ENCODE results near the gene STH. TPM values are rescaled to one million over a fixed set of nuclear protein-coding genes. Genes with fewer than 3 reads are reported as not detected.

The STH gene
- total RNA-seq, 2 experiments from 2014 or later = not detected

DNA sequence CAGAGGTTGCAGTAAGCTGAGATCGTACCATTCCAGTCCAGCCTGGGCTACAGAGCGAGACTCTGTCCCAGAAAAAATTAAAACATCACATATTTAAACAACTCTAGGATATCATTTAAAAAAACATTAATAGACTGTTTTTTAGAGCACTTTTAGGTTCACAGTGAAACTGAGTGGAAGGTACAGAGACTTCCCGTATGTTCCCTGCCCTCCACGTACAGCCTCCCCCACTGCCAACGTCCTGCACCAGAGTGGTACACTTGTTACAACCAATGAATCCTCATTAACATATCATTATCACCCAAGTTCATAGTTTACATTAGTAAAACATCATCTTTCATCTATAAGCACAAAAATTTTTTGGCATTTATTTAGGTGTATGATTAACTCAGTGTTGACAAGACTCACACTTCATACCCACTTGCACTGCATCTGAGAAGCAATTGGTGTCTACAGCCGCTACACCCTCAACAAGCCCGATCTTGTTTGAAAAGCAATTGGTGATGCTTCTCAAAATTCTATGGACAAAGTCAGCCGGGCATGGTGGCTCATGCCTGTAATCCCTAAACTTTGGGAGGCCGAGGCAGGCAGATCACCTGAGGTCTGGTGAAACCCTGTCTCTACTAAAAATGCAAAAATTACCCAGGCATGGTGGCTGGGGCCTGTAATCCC lies 39.9 kb upstream of the STH start:
- Mint-ChIP-seq H3K27ac (no peak overlapping the region), H3K9me3 (ENCODE audit: insufficient read depth) (no peaks in the 10 kb centered on the region), H3K4me1 (ENCODE audit: low read depth) (no peaks in the 10 kb centered on the region), H3K36me3 (ENCODE audit: low read depth) (no peaks in the 10 kb centered on the region), H3K4me3 (no peak overlapping the region), H3K27me3 (ENCODE audit: low read depth) (peaks cover 5% of the 10 kb centered on the region)
- DNase-seq (no peak), ATAC-seq (no peak)
- POLR2A ChIA-PET = no interaction called here
- CTCF ChIA-PET = interaction anchor here (1.1 kb wide), 1 partner anchor 10 kb away, joined by 3 read pairs; no protein-coding TSS in a partner anchor

GRCh38 chr17:45960311-45960710 lies 38.7 kb upstream of the STH start:
- no peaks in the 10 kb centered on the region for H3K4me1 Mint-ChIP-seq (ENCODE audit: low read depth)
- peaks cover 5% of the 10 kb centered on the region for H3K27me3 Mint-ChIP-seq (ENCODE audit: low read depth)
- DNase-seq (no peak), ATAC-seq (no peak)
- CTCF ChIA-PET = interaction anchor here (0.6 kb wide), 1 partner anchor 222 kb away, joined by 3 read pairs; no protein-coding TSS in a partner anchor
- H3K36me3 Mint-ChIP-seq (ENCODE audit: low read depth) = no peaks in the 10 kb centered on the region
- no peak overlapping the region for H3K4me3 Mint-ChIP-seq
- no peaks in the 10 kb centered on the region for H3K9me3 Mint-ChIP-seq (ENCODE audit: insufficient read depth)
- POLR2A ChIA-PET = no interaction called here
- H3K27ac Mint-ChIP-seq = no peak overlapping the region

- POLR2A ChIA-PET = no interaction called here
- no peak overlapping the region for H3K4me3 Mint-ChIP-seq
- H3K27ac Mint-ChIP-seq = no peak overlapping the region
- CTCF ChIA-PET = interaction anchor here (1.0 kb wide), 1 partner anchor 12 kb away, joined by 5 read pairs; no protein-coding TSS in a partner anchor
- H3K27me3 Mint-ChIP-seq (ENCODE audit: low read depth) = peaks cover 8% of the 10 kb centered on the region
- no peak for ATAC-seq
- no peaks in the 10 kb centered on the region for H3K4me1 Mint-ChIP-seq (ENCODE audit: low read depth)
- no peaks in the 10 kb centered on the region for H3K36me3 Mint-ChIP-seq (ENCODE audit: low read depth)
- no peak for DNase-seq
- H3K9me3 Mint-ChIP-seq (ENCODE audit: insufficient read depth) = no peaks in the 10 kb centered on the region
These were observed 37.8 kb upstream of the STH start for GRCh38 chr17:45961206-45961605.

DNA sequence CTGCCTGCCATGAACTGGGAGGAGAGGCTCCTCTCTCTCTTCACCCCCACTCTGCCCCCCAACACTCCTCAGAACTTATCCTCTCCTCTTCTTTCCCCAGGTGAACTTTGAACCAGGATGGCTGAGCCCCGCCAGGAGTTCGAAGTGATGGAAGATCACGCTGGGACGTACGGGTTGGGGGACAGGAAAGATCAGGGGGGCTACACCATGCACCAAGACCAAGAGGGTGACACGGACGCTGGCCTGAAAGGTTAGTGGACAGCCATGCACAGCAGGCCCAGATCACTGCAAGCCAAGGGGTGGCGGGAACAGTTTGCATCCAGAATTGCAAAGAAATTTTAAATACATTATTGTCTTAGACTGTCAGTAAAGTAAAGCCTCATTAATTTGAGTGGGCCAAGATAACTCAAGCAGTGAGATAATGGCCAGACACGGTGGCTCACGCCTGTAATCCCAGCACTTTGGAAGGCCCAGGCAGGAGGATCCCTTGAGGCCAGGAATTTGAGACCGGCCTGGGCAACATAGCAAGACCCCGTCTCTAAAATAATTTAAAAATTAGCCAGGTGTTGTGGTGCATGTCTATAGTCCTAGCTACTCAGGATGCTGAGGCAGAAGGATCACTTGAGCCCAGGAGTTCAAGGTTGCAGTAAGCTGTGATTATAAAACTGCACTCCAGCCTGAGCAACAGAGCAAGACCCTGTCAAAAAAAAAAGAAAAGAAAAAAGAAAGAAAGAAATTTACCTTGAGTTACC lies 36.7 kb upstream of the STH start:
- Mint-ChIP-seq H3K4me1 (ENCODE audit: low read depth) (no peaks in the 10 kb centered on the region), H3K9me3 (ENCODE audit: insufficient read depth) (no peaks in the 10 kb centered on the region), H3K27me3 (ENCODE audit: low read depth) (peaks cover 13% of the 10 kb centered on the region), H3K4me3 (no peak overlapping the region), H3K27ac (no peak overlapping the region), H3K36me3 (ENCODE audit: low read depth) (no peaks in the 10 kb centered on the region)
- ChIA-PET CTCF (no interaction called here), POLR2A (no interaction called here)
- ATAC-seq (no peak), DNase-seq (no peak)

DNA sequence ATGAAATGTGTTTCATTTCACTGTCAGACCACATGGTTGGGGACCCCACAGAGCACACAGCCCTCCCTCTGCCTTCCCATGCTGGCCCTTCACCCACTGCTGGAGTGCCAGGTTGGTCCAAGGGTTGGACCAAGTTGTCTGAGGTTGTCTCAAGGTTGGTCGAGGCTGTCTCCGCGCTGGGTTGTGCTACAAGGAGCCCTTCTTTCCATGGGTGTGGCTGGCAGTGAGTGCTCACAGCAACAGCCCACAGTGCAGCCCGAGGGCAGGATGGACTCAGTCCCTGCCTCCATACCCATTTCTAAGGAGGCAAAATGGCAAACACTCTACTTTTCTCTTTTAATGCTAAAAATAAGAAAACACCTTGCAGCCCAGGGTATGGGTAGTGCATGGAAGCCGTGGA lies 35.8 kb upstream of the STH start:
- H3K27me3 Mint-ChIP-seq (ENCODE audit: low read depth) = peaks cover 20% of the 10 kb centered on the region
- H3K27ac Mint-ChIP-seq = no peak overlapping the region
- DNase-seq (no peak), ATAC-seq (no peak)
- no peak overlapping the region for H3K4me3 Mint-ChIP-seq
- H3K9me3 Mint-ChIP-seq (ENCODE audit: insufficient read depth) = no peaks in the 10 kb centered on the region
- ChIA-PET CTCF (no interaction called here), POLR2A (no interaction called here)
- H3K36me3 Mint-ChIP-seq (ENCODE audit: low read depth) = no peaks in the 10 kb centered on the region
- no peaks in the 10 kb centered on the region for H3K4me1 Mint-ChIP-seq (ENCODE audit: low read depth)

- ChIA-PET CTCF (no interaction called here), POLR2A (no interaction called here)
- Mint-ChIP-seq H3K4me1 (ENCODE audit: low read depth) (no peaks in the 10 kb centered on the region), H3K27me3 (ENCODE audit: low read depth) (peaks cover 20% of the 10 kb centered on the region), H3K27ac (no peak overlapping the region), H3K9me3 (ENCODE audit: insufficient read depth) (no peaks in the 10 kb centered on the region), H3K36me3 (ENCODE audit: low read depth) (no peaks in the 10 kb centered on the region), H3K4me3 (no peak overlapping the region)
- ATAC-seq = no peak
- no peak for DNase-seq
These were observed 35.2 kb upstream of the STH start for GRCh38 chr17:45963889-45964288.

DNA sequence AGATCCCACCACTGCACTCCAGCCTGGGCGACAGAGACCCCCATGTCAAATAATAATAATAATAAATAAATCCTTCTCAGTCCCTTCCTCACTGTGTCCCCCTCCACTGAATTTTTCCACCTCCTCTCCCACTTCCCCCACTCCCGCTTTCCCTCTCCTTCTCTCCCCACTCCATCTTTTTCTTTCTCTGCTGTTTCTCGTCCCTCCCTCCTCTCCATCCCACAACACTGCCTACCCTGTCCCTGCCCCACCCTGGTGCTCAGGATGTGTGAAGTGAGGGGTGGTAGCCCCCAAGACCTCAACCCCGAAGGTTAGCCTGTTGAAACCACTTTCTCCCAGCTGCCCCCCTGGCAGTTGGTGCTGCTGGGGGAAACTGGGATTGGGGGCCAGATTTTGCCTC lies 34.4 kb upstream of the STH start:
- CTCF ChIA-PET = no interaction called here
- ATAC-seq (no peak), DNase-seq (no peak)
- Mint-ChIP-seq H3K9me3 (ENCODE audit: insufficient read depth) (no peaks in the 10 kb centered on the region), H3K4me3 (no peak overlapping the region), H3K27me3 (ENCODE audit: low read depth) (peaks cover 19% of the 10 kb centered on the region), H3K27ac (no peak overlapping the region), H3K36me3 (ENCODE audit: low read depth) (no peaks in the 10 kb centered on the region), H3K4me1 (ENCODE audit: low read depth) (no peaks in the 10 kb centered on the region)
- POLR2A ChIA-PET = no interaction called here

- Mint-ChIP-seq H3K9me3 (ENCODE audit: insufficient read depth) (no peaks in the 10 kb centered on the region), H3K4me1 (ENCODE audit: low read depth) (no peaks in the 10 kb centered on the region), H3K36me3 (ENCODE audit: low read depth) (no peaks in the 10 kb centered on the region), H3K4me3 (no peak overlapping the region), H3K27me3 (ENCODE audit: low read depth) (peaks cover 22% of the 10 kb centered on the region), H3K27ac (no peak overlapping the region)
- ATAC-seq = no peak
- no peak for DNase-seq
- CTCF ChIA-PET = no interaction called here
- POLR2A ChIA-PET = no interaction called here
These were observed 33.2 kb upstream of the STH start for GRCh38 chr17:45965812-45966211.

GRCh38 chr17:45966606-45967280 lies 32.3 kb upstream of the STH start:
- Mint-ChIP-seq H3K27me3 (ENCODE audit: low read depth) (peaks cover 22% of the 10 kb centered on the region), H3K4me1 (ENCODE audit: low read depth) (no peaks in the 10 kb centered on the region), H3K9me3 (ENCODE audit: insufficient read depth) (no peaks in the 10 kb centered on the region), H3K27ac (no peak overlapping the region), H3K4me3 (no peak overlapping the region), H3K36me3 (ENCODE audit: low read depth) (no peaks in the 10 kb centered on the region)
- DNase-seq (no peak), ATAC-seq (no peak)
- CTCF ChIA-PET = no interaction called here
- POLR2A ChIA-PET = no interaction called here

- DNase-seq = no peak
- ChIA-PET CTCF (no interaction called here), POLR2A (no interaction called here)
- Mint-ChIP-seq H3K4me3 (no peak overlapping the region), H3K4me1 (ENCODE audit: low read depth) (no peaks in the 10 kb centered on the region), H3K27me3 (ENCODE audit: low read depth) (peaks cover 22% of the 10 kb centered on the region), H3K36me3 (ENCODE audit: low read depth) (no peaks in the 10 kb centered on the region), H3K27ac (no peak overlapping the region), H3K9me3 (ENCODE audit: insufficient read depth) (no peaks in the 10 kb centered on the region)
- no peak for ATAC-seq
These were observed 31.7 kb upstream of the STH start for GRCh38 chr17:45967378-45967777.

GRCh38 chr17:45968732-45969131 lies 30.3 kb upstream of the STH start:
- peaks cover 22% of the 10 kb centered on the region for H3K27me3 Mint-ChIP-seq (ENCODE audit: low read depth)

DNA sequence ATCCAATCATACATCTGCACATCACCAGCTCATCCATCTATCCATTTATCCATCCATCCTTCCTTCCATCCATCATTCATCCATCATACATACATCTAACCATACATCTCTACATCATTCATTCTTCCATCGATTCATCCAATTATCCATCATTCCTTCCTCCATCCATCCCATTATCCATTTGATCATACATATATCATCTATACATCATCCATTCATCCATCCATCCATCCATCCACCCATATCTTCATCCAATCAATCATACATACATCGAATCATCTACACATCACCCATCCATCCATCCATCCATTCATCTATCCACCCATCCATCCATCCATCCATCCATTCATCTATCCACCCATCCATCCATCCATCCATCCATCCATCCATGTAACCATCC lies 29.3 kb upstream of the STH start:
- ATAC-seq (no peak), DNase-seq (no peak)
- no peak overlapping the region for H3K27ac Mint-ChIP-seq
- CTCF ChIA-PET = interaction anchor here (1.0 kb wide), 1 partner anchor 20 kb away, joined by 3 read pairs; no protein-coding TSS in a partner anchor
- POLR2A ChIA-PET = no interaction called here
- peaks cover 22% of the 10 kb centered on the region for H3K27me3 Mint-ChIP-seq (ENCODE audit: low read depth)
- no peaks in the 10 kb centered on the region for H3K4me1 Mint-ChIP-seq (ENCODE audit: low read depth)
- H3K36me3 Mint-ChIP-seq (ENCODE audit: low read depth) = no peaks in the 10 kb centered on the region
- H3K9me3 Mint-ChIP-seq (ENCODE audit: insufficient read depth) = no peaks in the 10 kb centered on the region
- no peak overlapping the region for H3K4me3 Mint-ChIP-seq

More at GRCh38 chr17:45968732-45969131, 30.3 kb upstream of the STH start:
- Mint-ChIP-seq H3K9me3 (ENCODE audit: insufficient read depth) (no peaks in the 10 kb centered on the region), H3K4me3 (no peak overlapping the region), H3K36me3 (ENCODE audit: low read depth) (no peaks in the 10 kb centered on the region), H3K4me1 (ENCODE audit: low read depth) (no peaks in the 10 kb centered on the region), H3K27ac (no peak overlapping the region)
- ChIA-PET POLR2A (no interaction called here), CTCF (interaction anchor here (1.0 kb wide), 1 partner anchor 19 kb away, joined by 3 read pairs; no protein-coding TSS in a partner anchor)
- ATAC-seq (no peak), DNase-seq (no peak)
